HepG2 (cell line): Measurements from ENCODE around the gene TSGA10IP. TPM values are rescaled to one million over a fixed set of nuclear protein-coding genes. Genes with fewer than 3 reads are reported as not detected.
A peak's percentile ranks its signal among the peaks of the same experiment; 100 is the strongest.

Source experiments
- ATAC-seq: fragments of 200-7000 bp; cut with Tn5 transposase; 3 replicates; pipeline ENCODE4 v1.9.1; 2020; ENCODE audit warnings: mild to moderate bottlenecking, moderate library complexity
- BruUV-seq: library from RNA; stranded (reverse); fragments of 400-500 nt; replicated peaks from 2 replicates; lab custom pipeline; 2021; lab: Mats Ljungman, UMichigan
- CTCF ChIA-PET: fragments of 300-600 bp; formaldehyde crosslinking; extraction: SDS; loops from one replicate; lab custom pipeline; 2021; ENCODE audit warnings: low total read pairs, inconsistent platforms, low intra/inter-chr PET ratio; lab: Yijun Ruan, JAX
- POLR2A ChIA-PET: fragments of 350-600 bp; sonication (Branson Sonifier 250); formaldehyde crosslinking; loops from one replicate; lab custom pipeline; 2020; ENCODE audit warnings: antibody characterized with exemption, inconsistent platforms; lab: Yijun Ruan, JAX
- DNase-seq: peaks from one replicate; pipeline ENCODE4 v3.0.0-alpha.2; 2015; ENCODE audit warnings: low spot score
- FAIRE-seq: peaks from 3 replicates; lab custom pipeline; 2011; peaks lifted over from hg19 to GRCh38; lab: Jason Lieb, UNC
- H2AFZ ChIP-seq: one replicate; pipeline ENCODE4 v1.6.1; 2011; ENCODE audit warnings: low read length, inconsistent platforms
- H3K27ac ChIP-seq: fragments of 300-600 bp; 3 replicates; pipeline ENCODE4 v1.8.0; 2011; ENCODE audit warnings: mixed run types, mild to moderate bottlenecking, mixed read lengths, low read length, inconsistent platforms; ENCODE audit not compliant: insufficient read depth; ENCODE audit errors: extremely low read length
- H3K27me3 ChIP-seq, 2 experiments: fragments of 200-600 bp in 1 of 2; 2 replicates in 1 of 2; 3 replicates in 1 of 2; pipeline versions ENCODE4 v1.6.0 to v1.8.0; 2011; ENCODE audit warnings: low read length in 2 of 2, mild to moderate bottlenecking in 2 of 2, moderate library complexity in 2 of 2, inconsistent platforms in 1 of 2; ENCODE audit not compliant: insufficient read depth in 2 of 2, control insufficient read depth in 1 of 2
- H3K36me3 ChIP-seq, 2 experiments: fragments of 200-600 bp in 1 of 2; replicated peaks in 1 of 2; 2 replicates in 1 of 2; 3 replicates in 1 of 2; pipeline versions ENCODE4 v1.5.1 to v1.8.0; 2011; ENCODE audit warnings: low read length in 2 of 2, inconsistent platforms in 1 of 2; ENCODE audit not compliant: insufficient read depth in 2 of 2, control insufficient read depth in 1 of 2
- H3K4me1 ChIP-seq: 2 replicates; pipeline ENCODE4 v1.5.1; 2012; ENCODE audit warnings: low read length, inconsistent platforms; ENCODE audit not compliant: insufficient read depth
- H3K4me2 ChIP-seq: 2 replicates; pipeline ENCODE4 v1.6.0; 2011; ENCODE audit warnings: low read depth, low read length, inconsistent platforms
- H3K4me3 ChIP-seq, 3 experiments: fragments of 200-600 bp in 1 of 3; sonication (generic), shearing (Covaris generic) in 1 of 3; replicated peaks in 1 of 3; 2 replicates each; pipeline ENCODE4 v1.5.1; 2011 to 2016; ENCODE audit warnings: low read length in 3 of 3, inconsistent platforms in 2 of 3, low read depth in 2 of 3, mild to moderate bottlenecking in 2 of 3, control low read depth in 1 of 3, mixed read lengths in 1 of 3; ENCODE audit not compliant: insufficient read depth in 1 of 3
- H3K79me2 ChIP-seq: one replicate; pipeline ENCODE4 v1.6.1; 2011; ENCODE audit warnings: low read length, inconsistent platforms; ENCODE audit not compliant: insufficient read depth
- H3K9ac ChIP-seq: 2 replicates; pipeline ENCODE4 v1.6.0; 2011; ENCODE audit warnings: mild to moderate bottlenecking, low read depth, low read length, inconsistent platforms; ENCODE audit not compliant: insufficient read depth
- H3K9me3 ChIP-seq: 2 replicates; pipeline ENCODE4 v1.5.1; 2012; ENCODE audit warnings: mild to moderate bottlenecking, low read length
- H4K20me1 ChIP-seq: 2 replicates; pipeline ENCODE4 v1.6.0; 2011; ENCODE audit warnings: inconsistent platforms, mild to moderate bottlenecking, low read length, moderate library complexity; ENCODE audit not compliant: insufficient read depth
- HOXA3 ChIP-seq: sonication (generic); formaldehyde crosslinking; IDR thresholded peaks from 2 replicates; pipeline ENCODE4 v1.5.0; 2020; ENCODE audit warnings: missing genetic modification reagents
- NFKBIZ ChIP-seq: IDR thresholded peaks from 2 replicates; pipeline ENCODE4 v1.6.1; 2018; ENCODE audit warnings: missing genetic modification reagents, missing compliant biosample characterization
- POGZ ChIP-seq: sonication (generic); formaldehyde crosslinking; IDR thresholded peaks from 2 replicates; pipeline ENCODE4 v1.4.0; 2020; ENCODE audit warnings: mild to moderate bottlenecking, missing genetic modification reagents
- POLR2AphosphoS5 ChIP-seq: IDR thresholded peaks from 2 replicates; pipeline ENCODE4 v1.6.1; 2012; ENCODE audit warnings: low read depth, low read length
- RAD21 ChIP-seq: fragments of 450-650 bp; formaldehyde crosslinking; IDR thresholded peaks from 2 replicates; pipeline ENCODE4 v1.5.0; 2020; ENCODE audit warnings: mild to moderate bottlenecking
- TCF12 ChIP-seq, 2 experiments: fragments of 450-650 bp in 1 of 2; sonication (generic) in 1 of 2; formaldehyde crosslinking in 1 of 2; IDR thresholded peaks; 2 replicates each; pipeline versions ENCODE4 v1.6.1 to v1.8.0; 2017 to 2022; ENCODE audit warnings: antibody characterized with exemption in 1 of 2, mild to moderate bottlenecking in 1 of 2, missing genetic modification reagents in 1 of 2, moderate library complexity in 1 of 2
- TMF1 ChIP-seq: sonication (generic); formaldehyde crosslinking; IDR thresholded peaks from 2 replicates; pipeline ENCODE4 v1.8.1; 2022; ENCODE audit warnings: low read depth, missing genetic modification reagents
- ZBTB25 ChIP-seq: IDR thresholded peaks from 2 replicates; pipeline ENCODE4 v1.6.1; 2018; ENCODE audit warnings: missing genetic modification reagents
- ZFP36 ChIP-seq: fragments of 150-350 bp; IDR thresholded peaks from 2 replicates; pipeline ENCODE4 v1.6.1; 2018; ENCODE audit warnings: borderline replicate concordance, low read length, low read depth; ENCODE audit not compliant: partially characterized antibody
- ZNF101 ChIP-seq: sonication (generic); formaldehyde crosslinking; IDR thresholded peaks from 2 replicates; pipeline ENCODE4 v1.4.0; 2020; ENCODE audit warnings: mild to moderate bottlenecking, low read depth, missing genetic modification reagents, borderline replicate concordance
- ZNF430 ChIP-seq: sonication (generic); formaldehyde crosslinking; IDR thresholded peaks from 2 replicates; pipeline ENCODE4 v1.9.0; 2021; ENCODE audit warnings: mild to moderate bottlenecking, missing genetic modification reagents
- ZNF574 ChIP-seq: sonication (generic); formaldehyde crosslinking; IDR thresholded peaks from 2 replicates; pipeline ENCODE4 v1.4.0; 2020; ENCODE audit warnings: missing genetic modification reagents
- ZNF687 ChIP-seq: sonication (generic); formaldehyde crosslinking; IDR thresholded peaks from 2 replicates; pipeline ENCODE4 v1.5.1; 2020; ENCODE audit warnings: mild to moderate bottlenecking, missing genetic modification reagents, moderate library complexity
- ZNF768 ChIP-seq: sonication (generic); formaldehyde crosslinking; IDR thresholded peaks from 2 replicates; pipeline ENCODE4 v1.4.0; 2020; ENCODE audit warnings: missing genetic modification reagents
- ZNF883 ChIP-seq: sonication (generic); formaldehyde crosslinking; IDR thresholded peaks from 2 replicates; pipeline ENCODE4 v1.5.1; 2020; ENCODE audit warnings: mild to moderate bottlenecking, missing genetic modification reagents; ENCODE audit errors: not compliant biosample characterization
- ZSCAN9 ChIP-seq: IDR thresholded peaks from 2 replicates; pipeline ENCODE4 v1.6.1; 2016; ENCODE audit warnings: borderline replicate concordance
- WGBS: methylation state at CpG from one replicate; pipeline ENCODE4 v1.1.6; 2017; ENCODE audit warnings: low lambda C conversion rate; 5-methylcytosine and 5-hydroxymethylcytosine counted together
- in situ Hi-C: cut with HindIII; loops from 2 replicates; pipeline ENCODE4 v1.10.0; 2017; ENCODE audit warnings: low pct_unique_long_range_greater_than_20kb; ENCODE audit not compliant: extremely low pct_ligation_motif_present
- intact Hi-C: fragments of 100-400 bp; cut with micrococcal nuclease; formaldehyde crosslinking; loops from one replicate; pipeline ENCODE4 v1.10.0; 2022; ENCODE audit not compliant: unreplicated experiment
- polyA plus RNA-seq, 8 experiments: library from polyadenylated mRNA; depleted of rRNA in 3 of 8; stranded (reverse) in 7 of 8; unstranded in 1 of 8; fragments of >200 nt; fragmentation: Illumina TruSeq in 4 of 8; extraction: Trizol in 4 of 8; gene quantifications; 2 replicates each; pipeline versions ENCODE4 v1.2.1 to v1.2.3, GENCODE V29; 2011 to 2016; ENCODE audit warnings: low read depth in 4 of 8, missing spikeins in 1 of 8, mixed read lengths in 1 of 8; ENCODE audit not compliant: insufficient read depth in 1 of 8
- total RNA-seq, 5 experiments: library from RNA; depleted of rRNA; stranded (reverse); fragments of >200 nt; fragmentation: Illumina TruSeq; extraction: Trizol; gene quantifications; 2 replicates each; pipeline ENCODE4 v1.2.3, GENCODE V29; 2016; ENCODE audit warnings: low read depth in 1 of 5

TSGA10IP gene
- total and polyA plus RNA-seq, 2 of the 13 experiments (the other 11 are each of a cell fraction or from before 2014, with no cell fraction given): not detected

DNA sequence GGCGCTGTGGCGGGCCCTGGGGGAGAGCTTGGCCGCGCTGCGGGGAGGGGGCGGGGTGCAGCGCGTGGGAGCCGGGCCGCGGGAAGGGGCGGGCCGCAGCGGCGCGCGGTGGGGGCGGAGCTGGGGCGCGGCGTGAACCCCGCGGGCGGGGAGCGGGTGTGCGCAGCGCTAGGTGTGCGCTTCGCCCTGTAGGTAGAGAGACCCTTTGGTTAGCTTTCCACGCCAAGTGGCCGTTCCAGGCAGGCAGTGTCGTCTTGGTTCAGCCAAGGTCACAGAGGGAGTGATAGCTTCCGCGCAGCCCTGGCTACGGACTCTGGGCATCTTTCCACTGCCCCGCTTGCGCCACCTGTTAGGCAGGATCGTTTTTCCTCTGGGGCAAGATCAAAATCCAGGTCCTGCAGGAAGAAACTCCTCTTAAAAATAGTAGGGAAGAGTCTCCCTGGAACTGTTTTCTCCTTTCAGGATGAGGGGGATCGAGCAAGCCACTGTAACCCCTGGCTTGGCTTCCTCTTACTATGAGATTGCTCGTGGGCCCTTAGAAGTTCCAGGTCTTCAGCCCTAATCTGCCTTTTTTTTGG lies 57.5 kb downstream of the TSGA10IP start:
- no peaks in the 10 kb centered on the region for H3K9me3 ChIP-seq
- H4K20me1 ChIP-seq: no peaks in the 10 kb centered on the region
- peak; percentile 45 for DNase-seq
- FAIRE-seq: peak; percentile 12
- ChIA-PET POLR2A (interaction anchor here (0.6 to 1.8 kb wide), 14 partner anchors 9 to 310 kb away, joined by 3 to 18 read pairs (median 4); partner anchors contain the start of genes CATSPER1, CCDC85B, CFL1 and CST6), CTCF (interaction anchor here (1.5 kb wide), 1 partner anchor 14 kb away, joined by 4 read pairs; no protein-coding TSS in a partner anchor)
- peak overlapping the region; percentile 81 to 92 (median 88) for H3K4me3 ChIP-seq
- no TSS peak for BruUV-seq
- peak overlapping the region; percentile 94 for H3K27ac ChIP-seq
- peak overlapping the region; percentile 92 for H3K9ac ChIP-seq
- in situ Hi-C loops (no loop called here), intact Hi-C loops (loop anchor here (1.0 kb wide), 1 partner anchor 50 kb away; the partner anchor contains the start of gene SF3B2)
- no peak overlapping the region for H2AFZ ChIP-seq
- 3% methylated on average over 5 of the region's 40 CpGs for WGBS
- peaks cover 16 to 34% of the 10 kb centered on the region in 2 experiments for H3K36me3 ChIP-seq
- peaks cover 41% of the 10 kb centered on the region for H3K4me1 ChIP-seq
- peak; percentile 66 for ATAC-seq
- H3K27me3 ChIP-seq: no peaks in the 10 kb centered on the region; a peak in 1 of 5 replicates
- H3K79me2 ChIP-seq: peaks cover 33% of the 10 kb centered on the region
- peak overlapping the region; percentile 89 for H3K4me2 ChIP-seq
- TF ChIP-seq POGZ (CRISPR knock-in tag): no peak
- TF ChIP-seq RAD21 (CRISPR knock-in tag): no peak
- TF ChIP-seq ZNF430 (CRISPR knock-in tag): 0 out of 2 replicates have a peak, but pooled peaks have one; percentile 12
- no peak for TF ChIP-seq NFKBIZ (CRISPR knock-in tag)
- TF ChIP-seq ZNF768: no peak
- no peak for TF ChIP-seq ZBTB25 (CRISPR knock-in tag)
- no peak for TF ChIP-seq ZNF574 (CRISPR knock-in tag)
- TF ChIP-seq ZSCAN9 (CRISPR knock-in tag): no peak
- no peak for TF ChIP-seq ZFP36
- 0 out of 2 replicates have a peak, but pooled peaks have one; percentile 9 for TF ChIP-seq HOXA3
- 0 out of 2 replicates have a peak, but pooled peaks have one; percentile 16 for TF ChIP-seq POLR2AphosphoS5
- TF ChIP-seq ZNF101: no peak
- no peak for TF ChIP-seq ZNF883 (CRISPR knock-in tag)
- TF ChIP-seq ZNF687 (CRISPR knock-in tag): no peak
- TF ChIP-seq TCF12 (IDR thresholded peaks at IDR 0.05): no peak
- TF ChIP-seq TCF12 (CRISPR knock-in tag; IDR thresholded peaks at IDR 0.05): no peak
- no peak for TF ChIP-seq TMF1 (CRISPR knock-in tag)
